Measurements from ENCODE around the gene SSBP2.
A peak's percentile ranks its signal among the peaks of the same experiment; 100 is the strongest.

Gene SSBP2

GRCh38 chr5:81751009-81751835, at the start of gene SSBP2:
SSBP2 (minus strand) TSS chr5:81751097; CDS start chr5:81751042, 55 bp downstream.
- DNase-seq (ENCODE audit: low read depth in 3 of 3): peak; percentile 98 to 99 (median 99)

- DNase-seq (ENCODE audit: low read depth in 3 of 3): no peak
These were observed 44.8 kb upstream of the SSBP2 start for GRCh38 chr5:81795666-81796065.

- DNase-seq (ENCODE audit: low read depth in 3 of 3): no peak
These were observed 43.3 kb upstream of the SSBP2 start for GRCh38 chr5:81794226-81794625.

GRCh38 chr5:81790336-81790735, 39.4 kb upstream of the SSBP2 start:
- DNase-seq (ENCODE audit: low read depth in 3 of 3): no peak

GRCh38 chr5:81789033-81789432, 38.1 kb upstream of the SSBP2 start:
- DNase-seq (ENCODE audit: low read depth in 3 of 3): no peak

- no peak for DNase-seq (ENCODE audit: low read depth in 3 of 3)
These were observed 37.4 kb upstream of the SSBP2 start for GRCh38 chr5:81788329-81788728.

GRCh38 chr5:81787474-81788242, 36.8 kb upstream of the SSBP2 start:
- DNase-seq (ENCODE audit: low read depth in 3 of 3): no peak

GRCh38 chr5:81786991-81787390, 36.1 kb upstream of the SSBP2 start:
- DNase-seq (ENCODE audit: low read depth in 3 of 3): no peak

GRCh38 chr5:81786496-81786895, 35.6 kb upstream of the SSBP2 start:
- no peak for DNase-seq (ENCODE audit: low read depth in 3 of 3)

GRCh38 chr5:81785322-81785721, 34.4 kb upstream of the SSBP2 start:
- no peak for DNase-seq (ENCODE audit: low read depth in 3 of 3)

GRCh38 chr5:81783401-81783800, 32.5 kb upstream of the SSBP2 start:
- DNase-seq (ENCODE audit: low read depth in 3 of 3): no peak

- no peak for DNase-seq (ENCODE audit: low read depth in 3 of 3)
These were observed 31.9 kb upstream of the SSBP2 start for GRCh38 chr5:81782811-81783210.

GRCh38 chr5:81779916-81780266, 29.0 kb upstream of the SSBP2 start:
- DNase-seq (ENCODE audit: low read depth in 3 of 3): no peak

GRCh38 chr5:81779125-81779915, 28.4 kb upstream of the SSBP2 start:
- peak in 1 of 3 experiments; percentile 1 for DNase-seq (ENCODE audit: low read depth in 3 of 3)

GRCh38 chr5:81778642-81779041, 27.7 kb upstream of the SSBP2 start:
- DNase-seq (ENCODE audit: low read depth in 3 of 3): no peak

GRCh38 chr5:81776258-81776657, 25.4 kb upstream of the SSBP2 start:
- DNase-seq (ENCODE audit: low read depth in 3 of 3): no peak

GRCh38 chr5:81774374-81774773, 23.5 kb upstream of the SSBP2 start:
- no peak for DNase-seq (ENCODE audit: low read depth in 3 of 3)

- no peak for DNase-seq (ENCODE audit: low read depth in 3 of 3)
These were observed 22.7 kb upstream of the SSBP2 start for GRCh38 chr5:81773574-81773973.

GRCh38 chr5:81773161-81773560, 22.3 kb upstream of the SSBP2 start:
- no peak for DNase-seq (ENCODE audit: low read depth in 3 of 3)

- DNase-seq (ENCODE audit: low read depth in 3 of 3): no peak
These were observed 21.6 kb upstream of the SSBP2 start for GRCh38 chr5:81772488-81772887.

GRCh38 chr5:81768935-81769452, 18.1 kb upstream of the SSBP2 start:
- no peak for DNase-seq (ENCODE audit: low read depth in 3 of 3)

GRCh38 chr5:81767938-81768337, 17.0 kb upstream of the SSBP2 start:
- DNase-seq (ENCODE audit: low read depth in 3 of 3): no peak

Measured in stimulated activated CD4-positive, alpha-beta T cell treated with anti-CD3 and anti-CD28 coated beads, TNF-alpha, amount 100 ng/mL, for 4 hours (primary cell).